ENCODE measurements around the gene LCA5L.

GRCh38 chr21:39439232-39439631 is 6.3 kb downstream of the LCA5L start:
- no peak for TF ChIP-seq PKNOX1 (IDR thresholded peaks at IDR 0.05)
- no peak for TF ChIP-seq FOXK2 (IDR thresholded peaks at IDR 0.05)
- no peak for TF ChIP-seq ZNF384 (IDR thresholded peaks at IDR 0.05)
- TF ChIP-seq TARDBP (IDR thresholded peaks at IDR 0.05) = no peak
- no peak for TF ChIP-seq L3MBTL2 (conservative IDR thresholded peaks at IDR 0.05)
- no peak for TF ChIP-seq SP1 (IDR thresholded peaks at IDR 0.05)
- TF ChIP-seq FOXA1 (IDR thresholded peaks at IDR 0.05) = no peak
- TF ChIP-seq CTBP1 (IDR thresholded peaks at IDR 0.05; ENCODE audit: borderline replicate concordance) = no peak
- TF ChIP-seq ELF4 (IDR thresholded peaks at IDR 0.05) = no peak

Measured in HEK293T (cell line).